Activated CD8-positive, alpha-beta T cell treated with anti-CD3 and anti-CD28 coated beads for 36 hours (primary cell): ENCODE measurements around the gene LRRC19. TPM values are rescaled to one million over a fixed set of nuclear protein-coding genes. Genes with fewer than 3 reads are reported as not detected.
A peak's percentile ranks its signal among the peaks of the same experiment; 100 is the strongest.

Source experiments
- ATAC-seq: fragments of 200-7000 bp; cut with Tn5 transposase; one replicate; pipeline ENCODE4 v1.10.0; 2021; ENCODE audit warnings: mild to moderate bottlenecking, moderate library complexity
- CTCF ChIA-PET: fragments of 350-600 bp; sonication (Branson Sonifier 250); formaldehyde crosslinking; loops from one replicate; lab custom pipeline; 2021; ENCODE audit warnings: antibody characterized with exemption; lab: Charles Lee
- POLR2A ChIA-PET: fragments of 350-600 bp; sonication (Branson Sonifier 250); formaldehyde crosslinking; loops from one replicate; lab custom pipeline; 2021; ENCODE audit warnings: antibody characterized with exemption; lab: Charles Lee
- DNase-seq: peaks from one replicate; pipeline ENCODE4 v3.0.0-alpha.2; 2020
- H3K27ac Mint-ChIP-seq: one replicate; pipeline ENCODE4 v1.8.0; 2021; ENCODE audit warnings: mild to moderate bottlenecking, mixed read lengths
- H3K27me3 Mint-ChIP-seq: one replicate; pipeline ENCODE4 v1.8.0; 2021; ENCODE audit warnings: mixed read lengths
- H3K36me3 Mint-ChIP-seq: one replicate; pipeline ENCODE4 v1.8.0; 2021; ENCODE audit warnings: low read depth, mixed read lengths
- H3K4me1 Mint-ChIP-seq: one replicate; pipeline ENCODE4 v1.8.0; 2021; ENCODE audit warnings: low read depth, mixed read lengths
- H3K4me3 Mint-ChIP-seq: one replicate; pipeline ENCODE4 v1.8.0; 2021; ENCODE audit warnings: mild to moderate bottlenecking, moderate library complexity, mixed read lengths
- H3K9me3 Mint-ChIP-seq: one replicate; pipeline ENCODE4 v1.8.0; 2021; ENCODE audit warnings: mixed read lengths
- CTCF ChIP-seq: fragments of 200-600 bp; IDR thresholded peaks from one replicate; pipeline ENCODE4 v1.8.0; 2022; ENCODE audit warnings: antibody characterized with exemption, mild to moderate bottlenecking
- intact Hi-C: fragments of 100-400 bp; cut with micrococcal nuclease; formaldehyde crosslinking; loops from one replicate; pipeline ENCODE4 v1.10.0; 2022
- total RNA-seq, 2 experiments: library from RNA; stranded (reverse); gene quantifications; one replicate each; pipeline ENCODE4 v1.2.3, GENCODE V29; 2021

Gene LRRC19
- total RNA-seq, 2 experiments from 2014 or later = not detected

- Mint-ChIP-seq H3K9me3 (peaks cover 3% of the 10 kb centered on the region), H3K27ac (no peak overlapping the region), H3K36me3 (peaks cover 9% of the 10 kb centered on the region), H3K27me3 (no peaks in the 10 kb centered on the region), H3K4me1 (peaks cover 4% of the 10 kb centered on the region), H3K4me3 (no peak overlapping the region)
- no peak for TF ChIP-seq CTCF
- intact Hi-C loops = no loop called here
- DNase-seq (no peak), ATAC-seq (no peak)
- POLR2A ChIA-PET = no interaction called here
- CTCF ChIA-PET = no interaction called here
Measured at GRCh38 chr9:26971721-26972120, 33.8 kb downstream of the LRRC19 start.

- POLR2A ChIA-PET = interaction anchor here (1.7 to 3.5 kb wide), 3 partner anchors 9 to 15 kb away, joined by 4 to 11 read pairs (median 11); partner anchors contain the start of gene PLAA
- intact Hi-C loops = loop anchor here (5.0 kb wide), 1 partner anchor 65 kb away; the partner anchor contains the start of gene CAAP1
- no peaks in the 10 kb centered on the region for H3K36me3 Mint-ChIP-seq
Measured at GRCh38 chr9:26956860-26957233, 48.6 kb downstream of the LRRC19 start.

GRCh38 chr9:26955921-26956859 lies 49.3 kb downstream of the LRRC19 start, which contains the start of gene IFT74:
Gene IFT74, plus strand, starts transcription at chr9:26956412. Its CDS starts 5,556 bp downstream, at chr9:26961968.
- peak within 1 kb of the TSS; percentile 81 for H3K27ac Mint-ChIP-seq
- peak within 1 kb of the TSS; percentile 82 for H3K4me3 Mint-ChIP-seq
- intact Hi-C loops = loop anchor here (5.0 kb wide), 1 partner anchor 64 kb away; the partner anchor contains the start of gene CAAP1
- POLR2A ChIA-PET = interaction anchor here (0.6 to 3.5 kb wide), 5 partner anchors 9 to 64 kb away, joined by 4 to 11 read pairs (median 9); partner anchors contain the start of genes CAAP1 and PLAA
- CTCF ChIA-PET = interaction anchor here (0.7 to 1.8 kb wide), 3 partner anchors 9 to 63 kb away, joined by 3 to 9 read pairs (median 4); partner anchors contain the start of genes CAAP1 and PLAA
- H3K27me3 Mint-ChIP-seq = no peaks in the 10 kb centered on the region
- peak; percentile 98 for ATAC-seq
- H3K9me3 Mint-ChIP-seq = no peaks in the 10 kb centered on the region
- peaks cover 26% of the 10 kb centered on the region for H3K4me1 Mint-ChIP-seq
- no peak for TF ChIP-seq CTCF
- peak; percentile 97 for DNase-seq
- H3K36me3 Mint-ChIP-seq = no peaks in the 10 kb centered on the region

More at GRCh38 chr9:26956860-26957233, 48.6 kb downstream of the LRRC19 start:
- H3K27ac Mint-ChIP-seq = peak overlapping the region; percentile 81
- H3K4me3 Mint-ChIP-seq = peak overlapping the region; percentile 82
- ATAC-seq (no peak), DNase-seq (no peak)
- H3K4me1 Mint-ChIP-seq = peaks cover 29% of the 10 kb centered on the region
- no peaks in the 10 kb centered on the region for H3K9me3 Mint-ChIP-seq
- TF ChIP-seq CTCF = no peak
- CTCF ChIA-PET = interaction anchor here (1.8 kb wide), 1 partner anchor 10 kb away, joined by 9 read pairs; the partner anchor contains the start of gene PLAA
- H3K27me3 Mint-ChIP-seq = no peaks in the 10 kb centered on the region

- no peak for DNase-seq
- no peaks in the 10 kb centered on the region for H3K9me3 Mint-ChIP-seq
- no peak for TF ChIP-seq CTCF
- intact Hi-C loops = loop anchor here (5.0 kb wide), 1 partner anchor 63 kb away; the partner anchor contains the start of gene CAAP1
- CTCF ChIA-PET = interaction anchor here (0.6 to 1.8 kb wide), 3 partner anchors 8 to 62 kb away, joined by 3 to 9 read pairs (median 4); partner anchors contain the start of genes CAAP1 and PLAA
- peak overlapping the region; percentile 81 for H3K27ac Mint-ChIP-seq
- no peaks in the 10 kb centered on the region for H3K36me3 Mint-ChIP-seq
- peaks cover 26% of the 10 kb centered on the region for H3K4me1 Mint-ChIP-seq
- no peaks in the 10 kb centered on the region for H3K27me3 Mint-ChIP-seq
- peak overlapping the region; percentile 82 for H3K4me3 Mint-ChIP-seq
- no peak for ATAC-seq
- POLR2A ChIA-PET = interaction anchor here (0.6 to 3.5 kb wide), 5 partner anchors 8 to 64 kb away, joined by 4 to 11 read pairs (median 9); partner anchors contain the start of genes CAAP1 and PLAA
Measured at GRCh38 chr9:26955222-26955903, 50.1 kb downstream of the LRRC19 start.
